Natural killer cell (primary cell): Measurements from ENCODE around the gene GBE1. TPM values are rescaled to one million over a fixed set of nuclear protein-coding genes. Genes with fewer than 3 reads are reported as not detected.

Source experiments
- ATAC-seq, 3 donors: fragments of 150-1000 bp in 2 of 3; fragments of 200-7000 bp in 1 of 3; cut with Tn5 transposase; 1 replicate in 1 of 3; 2 replicates in 2 of 3; pipeline ENCODE4 v1.10.0; 2021; ENCODE audit warnings: mild to moderate bottlenecking in 2 of 3, moderate library complexity in 2 of 3
- DNase-seq, 2 donors: peaks; one replicate each; pipeline versions ENCODE4 v3.0.0 to v3.0.0-alpha.2; 2013 to 2021; ENCODE audit warnings: mixed read lengths in 1 of 2
- H3K27ac ChIP-seq: one replicate; pipeline ENCODE4 v1.5.1; 2013; ENCODE audit warnings: mild to moderate bottlenecking, low read length
- H3K27me3 ChIP-seq: one replicate; pipeline ENCODE4 v1.6.1; 2013; ENCODE audit warnings: low read length; ENCODE audit not compliant: control insufficient read depth, insufficient read depth
- H3K36me3 ChIP-seq: one replicate; pipeline ENCODE4 v1.6.1; 2013; ENCODE audit warnings: low read length; ENCODE audit not compliant: control insufficient read depth, insufficient read depth
- H3K4me1 ChIP-seq: one replicate; pipeline ENCODE4 v1.6.1; 2013; ENCODE audit warnings: low read length; ENCODE audit not compliant: control insufficient read depth, insufficient read depth
- H3K4me3 ChIP-seq: one replicate; pipeline ENCODE4 v1.5.1; 2013; ENCODE audit warnings: low read length
- H3K9me3 ChIP-seq: one replicate; pipeline ENCODE4 v1.6.1; 2013; ENCODE audit warnings: low read length; ENCODE audit not compliant: control insufficient read depth, insufficient read depth
- H3K27ac Mint-ChIP-seq, 2 donors: one replicate each; pipeline ENCODE4 v1.8.0; 2022; ENCODE audit warnings: mild to moderate bottlenecking in 2 of 2, mixed read lengths in 2 of 2, moderate library complexity in 1 of 2
- H3K27me3 Mint-ChIP-seq, 2 donors: one replicate each; pipeline ENCODE4 v1.8.0; 2022; ENCODE audit warnings: low read depth in 2 of 2, mixed read lengths in 2 of 2
- H3K36me3 Mint-ChIP-seq: one replicate; pipeline ENCODE4 v1.8.0; 2022; ENCODE audit warnings: mixed read lengths
- H3K4me1 Mint-ChIP-seq, 2 donors: one replicate each; pipeline ENCODE4 v1.8.0; 2022; ENCODE audit warnings: mixed read lengths in 2 of 2
- H3K4me3 Mint-ChIP-seq: one replicate; pipeline ENCODE4 v1.8.0; 2022; ENCODE audit warnings: mild to moderate bottlenecking, moderate library complexity, mixed read lengths
- H3K9me3 Mint-ChIP-seq, 2 donors: one replicate each; pipeline ENCODE4 v1.8.0; 2022; ENCODE audit warnings: mixed read lengths in 2 of 2
- CTCF ChIP-seq: fragments of 200-600 bp; IDR thresholded peaks from one replicate; pipeline ENCODE4 v1.8.0; 2022; ENCODE audit warnings: antibody characterized with exemption
- WGBS: methylation state at CpG from one replicate; pipeline ENCODE4 v1.1.7; 2013; ENCODE audit warnings: missing lambda C conversion rate; ENCODE audit not compliant: insufficient coverage; 5-methylcytosine and 5-hydroxymethylcytosine counted together
- intact Hi-C: fragments of 100-400 bp; cut with micrococcal nuclease; formaldehyde crosslinking; loops from one replicate; pipeline ENCODE4 v1.14.2; 2022
- total RNA-seq, 4 donors: library from RNA; stranded (reverse); fragments of 120-200 nt in 1 of 4; gene quantifications; one replicate each; pipeline versions ENCODE4 v1.2.3 to v1.2.4, GENCODE V29; 2013 to 2022

GBE1 gene
- total RNA-seq, 3 donors from 2014 or later (not counting 1 experiment from before 2014, with no cell fraction given), result 8.8 to 11.8 (median 9.7) TPM

- peaks cover 2 to 6% of the 10 kb centered on the region in 2 donors for H3K9me3 Mint-ChIP-seq
- ATAC-seq (no peak), DNase-seq (no peak)
- H3K4me1 Mint-ChIP-seq, result peaks cover 0 to 5% of the 10 kb centered on the region in 2 donors
- Histone ChIP-seq H3K27ac (no peak overlapping the region), H3K27me3 (no peaks in the 10 kb centered on the region), H3K9me3 (no peaks in the 10 kb centered on the region), H3K36me3 (no peaks in the 10 kb centered on the region), H3K4me3 (no peak overlapping the region), H3K4me1 (no peaks in the 10 kb centered on the region)
- no peak for TF ChIP-seq CTCF
- H3K27me3 Mint-ChIP-seq, result no peaks in the 10 kb centered on the region
- no peaks in the 10 kb centered on the region for H3K36me3 Mint-ChIP-seq
- H3K27ac Mint-ChIP-seq, result no peak overlapping the region
- intact Hi-C loops, result no loop called here
- 43% methylated on average over 4 of the region's 5 CpGs for WGBS
- H3K4me3 Mint-ChIP-seq, result no peak overlapping the region
These were observed 276.0 kb downstream of the GBE1 start for GRCh38 chr3:81485444-81485865.

- Histone ChIP-seq H3K9me3 (no peaks in the 10 kb centered on the region), H3K27me3 (no peaks in the 10 kb centered on the region), H3K36me3 (no peaks in the 10 kb centered on the region), H3K4me3 (no peak overlapping the region), H3K27ac (no peak overlapping the region), H3K4me1 (no peaks in the 10 kb centered on the region)
- DNase-seq, result no peak
- no peak for ATAC-seq
- H3K27me3 Mint-ChIP-seq, result no peaks in the 10 kb centered on the region
- no peaks in the 10 kb centered on the region for H3K36me3 Mint-ChIP-seq
- peaks cover 0 to 5% of the 10 kb centered on the region in 2 donors for H3K4me1 Mint-ChIP-seq
- no peak for TF ChIP-seq CTCF
- peaks cover 2 to 8% of the 10 kb centered on the region in 2 donors for H3K9me3 Mint-ChIP-seq
- no peak overlapping the region for H3K4me3 Mint-ChIP-seq
- intact Hi-C loops, result no loop called here
- WGBS, result 83% methylated on average over 5 of the region's 5 CpGs
- H3K27ac Mint-ChIP-seq, result no peak overlapping the region
These were observed 276.9 kb downstream of the GBE1 start for GRCh38 chr3:81484520-81484919.

- H3K27me3 ChIP-seq, result no peaks in the 10 kb centered on the region
- 92% methylated on average over 3 of the region's 3 CpGs for WGBS
- intact Hi-C loops, result no loop called here
- H3K27ac ChIP-seq, result no peak overlapping the region
- TF ChIP-seq CTCF, result no peak
- no peak for ATAC-seq
- peaks cover 0 to 5% of the 10 kb centered on the region in 2 donors for H3K4me1 Mint-ChIP-seq
- H3K4me1 ChIP-seq, result no peaks in the 10 kb centered on the region
- no peak overlapping the region for H3K27ac Mint-ChIP-seq
- no peak for DNase-seq
- no peaks in the 10 kb centered on the region for H3K27me3 Mint-ChIP-seq
- H3K4me3 ChIP-seq, result no peak overlapping the region
- no peaks in the 10 kb centered on the region for H3K36me3 Mint-ChIP-seq
- H3K36me3 ChIP-seq, result no peaks in the 10 kb centered on the region
- no peak overlapping the region for H3K4me3 Mint-ChIP-seq
- peaks cover 2 to 8% of the 10 kb centered on the region in 2 donors for H3K9me3 Mint-ChIP-seq
- H3K9me3 ChIP-seq, result no peaks in the 10 kb centered on the region
These were observed 278.4 kb downstream of the GBE1 start for GRCh38 chr3:81483046-81483445.

GRCh38 chr3:81477740-81478139 is 283.7 kb downstream of the GBE1 start:
- intact Hi-C loops, result no loop called here
- no peaks in the 10 kb centered on the region for H3K4me1 ChIP-seq
- no peak overlapping the region for H3K27ac ChIP-seq
- DNase-seq, result no peak
- WGBS, result 80% methylated on average over 2 of the region's 2 CpGs
- H3K4me3 Mint-ChIP-seq, result no peak overlapping the region
- no peaks in the 10 kb centered on the region for H3K36me3 Mint-ChIP-seq
- H3K4me3 ChIP-seq, result no peak overlapping the region
- H3K4me1 Mint-ChIP-seq, result no peaks in the 10 kb centered on the region
- H3K9me3 ChIP-seq, result no peaks in the 10 kb centered on the region
- no peak for TF ChIP-seq CTCF
- peaks cover 3 to 9% of the 10 kb centered on the region in 2 donors for H3K9me3 Mint-ChIP-seq
- no peaks in the 10 kb centered on the region for H3K27me3 ChIP-seq
- H3K27me3 Mint-ChIP-seq, result no peaks in the 10 kb centered on the region
- H3K27ac Mint-ChIP-seq, result no peak overlapping the region
- ATAC-seq, result no peak
- no peaks in the 10 kb centered on the region for H3K36me3 ChIP-seq
